ENCODE results near the gene PRR16. TPM values are rescaled to one million over a fixed set of nuclear protein-coding genes. Genes with fewer than 3 reads are reported as not detected.

PRR16 gene
- total RNA-seq, 1 experiment from 2014 or later = not detected

DNA sequence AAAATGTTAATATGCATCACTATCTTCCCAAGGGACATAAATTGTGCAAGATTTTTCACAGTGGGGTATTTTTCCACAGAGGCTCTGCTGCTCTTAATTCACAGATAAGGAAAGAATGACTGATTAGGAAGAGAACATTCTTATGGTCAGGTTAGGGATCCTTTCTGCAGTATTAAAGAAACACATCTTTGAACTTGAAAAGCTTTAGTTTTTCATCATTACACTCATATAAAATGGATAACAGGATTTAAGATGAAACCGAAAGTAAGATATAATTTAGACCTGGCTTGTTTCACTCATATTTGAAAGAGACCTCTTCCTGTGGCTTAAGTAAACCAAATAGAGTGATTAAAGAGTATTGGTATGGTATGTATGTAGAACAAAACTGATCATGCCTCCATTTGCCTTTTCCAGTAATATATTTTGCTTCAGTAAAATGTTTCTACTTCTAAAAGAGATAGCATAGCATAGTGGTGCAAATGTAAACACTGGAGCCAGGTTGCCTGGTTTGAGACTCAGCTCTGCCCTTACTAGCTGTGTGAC, 160.0 kb downstream of the PRR16 start:
- no peak for ATAC-seq

DNA sequence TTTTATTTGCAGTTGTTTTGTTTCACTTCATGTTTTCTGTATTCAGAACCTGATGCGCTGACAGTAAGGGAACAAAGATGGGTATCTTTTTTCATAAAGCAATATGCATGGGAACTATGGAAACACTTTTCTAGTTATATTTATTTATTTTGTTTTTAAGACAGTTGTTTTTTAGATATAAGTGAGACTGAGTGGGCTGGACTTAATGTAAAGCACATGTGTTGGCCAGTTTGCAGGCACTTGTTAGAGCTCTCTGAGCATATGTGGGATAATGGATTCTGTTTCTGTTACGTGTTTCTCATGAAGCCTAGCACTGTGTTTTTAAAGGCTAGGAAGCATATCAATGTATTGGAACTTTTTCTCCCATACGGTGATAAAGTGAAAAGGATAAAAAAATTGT, 164.1 kb downstream of the PRR16 start:
- CTCF ChIA-PET = no interaction called here
- intact Hi-C loops (cut with micrococcal nuclease; ENCODE audit: unreplicated experiment) = no loop called here
- BruUV-seq (replicated peaks) = no TSS peak

More for the DNA sequence above, 160.0 kb downstream of the PRR16 start:
- intact Hi-C loops (cut with micrococcal nuclease; ENCODE audit: unreplicated experiment) = no loop called here
- POLR2A ChIA-PET = no interaction called here
- Histone ChIP-seq H3K27me3 (ENCODE audit: control insufficient read depth, insufficient read depth, low read length) (no peaks in the 10 kb centered on the region), H3K4me3 (ENCODE audit: low read depth in 2 of 2, low read length in 2 of 2) (no peak overlapping the region), H3K27ac (ENCODE audit: low read length) (no peak overlapping the region), H3K9me3 (ENCODE audit: control insufficient read depth, insufficient read depth, low read depth, low read length) (no peaks in the 10 kb centered on the region), H3K4me1 (ENCODE audit: control insufficient read depth, insufficient read depth, low read length) (no peaks in the 10 kb centered on the region), H3K36me3 (ENCODE audit: control insufficient read depth, insufficient read depth, low read length) (no peaks in the 10 kb centered on the region)
- CTCF ChIA-PET = interaction anchor here (0.6 kb wide), 1 partner anchor 267 kb away, joined by 10 read pairs; no protein-coding TSS in a partner anchor
- TF ChIP-seq POLR2AphosphoS5 (IDR thresholded peaks at IDR 0.05; ENCODE audit: low read depth, low read length) = no peak
- TF ChIP-seq, protein P1, sequence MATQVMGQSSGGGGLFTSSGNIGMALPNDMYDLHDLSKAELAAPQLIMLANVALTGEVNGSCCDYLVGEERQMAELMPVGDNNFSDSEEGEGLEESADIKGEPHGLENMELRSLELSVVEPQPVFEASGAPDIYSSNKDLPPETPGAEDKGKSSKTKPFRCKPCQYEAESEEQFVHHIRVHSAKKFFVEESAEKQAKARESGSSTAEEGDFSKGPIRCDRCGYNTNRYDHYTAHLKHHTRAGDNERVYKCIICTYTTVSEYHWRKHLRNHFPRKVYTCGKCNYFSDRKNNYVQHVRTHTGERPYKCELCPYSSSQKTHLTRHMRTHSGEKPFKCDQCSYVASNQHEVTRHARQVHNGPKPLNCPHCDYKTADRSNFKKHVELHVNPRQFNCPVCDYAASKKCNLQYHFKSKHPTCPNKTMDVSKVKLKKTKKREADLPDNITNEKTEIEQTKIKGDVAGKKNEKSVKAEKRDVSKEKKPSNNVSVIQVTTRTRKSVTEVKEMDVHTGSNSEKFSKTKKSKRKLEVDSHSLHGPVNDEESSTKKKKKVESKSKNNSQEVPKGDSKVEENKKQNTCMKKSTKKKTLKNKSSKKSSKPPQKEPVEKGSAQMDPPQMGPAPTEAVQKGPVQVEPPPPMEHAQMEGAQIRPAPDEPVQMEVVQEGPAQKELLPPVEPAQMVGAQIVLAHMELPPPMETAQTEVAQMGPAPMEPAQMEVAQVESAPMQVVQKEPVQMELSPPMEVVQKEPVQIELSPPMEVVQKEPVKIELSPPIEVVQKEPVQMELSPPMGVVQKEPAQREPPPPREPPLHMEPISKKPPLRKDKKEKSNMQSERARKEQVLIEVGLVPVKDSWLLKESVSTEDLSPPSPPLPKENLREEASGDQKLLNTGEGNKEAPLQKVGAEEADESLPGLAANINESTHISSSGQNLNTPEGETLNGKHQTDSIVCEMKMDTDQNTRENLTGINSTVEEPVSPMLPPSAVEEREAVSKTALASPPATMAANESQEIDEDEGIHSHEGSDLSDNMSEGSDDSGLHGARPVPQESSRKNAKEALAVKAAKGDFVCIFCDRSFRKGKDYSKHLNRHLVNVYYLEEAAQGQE (IDR thresholded peaks at IDR 0.05; ENCODE audit: insufficient read depth in 1 of 2, low read depth in 2 of 2, low read length in 1 of 2) = no peak
- TF ChIP-seq SIN3A (IDR thresholded peaks at IDR 0.05; ENCODE audit: borderline replicate concordance, insufficient read depth, low read depth, low read length) = no peak
- no peak for TF ChIP-seq CTCF (IDR thresholded peaks at IDR 0.05)
- TF ChIP-seq TCF7L2 (IDR thresholded peaks at IDR 0.05; ENCODE audit: low read depth, low read length) = no peak
- no TSS peak for BruUV-seq (replicated peaks)
- in situ Hi-C loops (cut with HindIII; ENCODE audit: low pct_unique_long_range_greater_than_20kb, low sequenced_read_pairs) = no loop called here
- DNase-seq (ENCODE audit: low read depth, low spot score) = no peak

More for the DNA sequence above, 164.1 kb downstream of the PRR16 start:
- Histone ChIP-seq H3K9me3 (ENCODE audit: control insufficient read depth, insufficient read depth, low read depth, low read length) (no peaks in the 10 kb centered on the region), H3K27ac (ENCODE audit: low read length) (no peak overlapping the region), H3K4me1 (ENCODE audit: control insufficient read depth, insufficient read depth, low read length) (no peaks in the 10 kb centered on the region), H3K36me3 (ENCODE audit: control insufficient read depth, insufficient read depth, low read length) (no peaks in the 10 kb centered on the region), H3K4me3 (ENCODE audit: low read depth in 2 of 2, low read length in 2 of 2) (no peak overlapping the region), H3K27me3 (ENCODE audit: control insufficient read depth, insufficient read depth, low read length) (no peaks in the 10 kb centered on the region)
- TF ChIP-seq TCF7L2 (IDR thresholded peaks at IDR 0.05; ENCODE audit: low read depth, low read length) = no peak
- TF ChIP-seq, protein P1 (IDR thresholded peaks at IDR 0.05; ENCODE audit: insufficient read depth in 1 of 2, low read depth in 2 of 2, low read length in 1 of 2) = no peak
- TF ChIP-seq SIN3A (IDR thresholded peaks at IDR 0.05; ENCODE audit: borderline replicate concordance, insufficient read depth, low read depth, low read length) = no peak
- no peak for TF ChIP-seq CTCF (IDR thresholded peaks at IDR 0.05)
- TF ChIP-seq POLR2AphosphoS5 (IDR thresholded peaks at IDR 0.05; ENCODE audit: low read depth, low read length) = no peak
- in situ Hi-C loops (cut with HindIII; ENCODE audit: low pct_unique_long_range_greater_than_20kb, low sequenced_read_pairs) = no loop called here
- ATAC-seq (no peak), DNase-seq (ENCODE audit: low read depth, low spot score) (no peak)
- POLR2A ChIA-PET = no interaction called here

Measured in Panc1 (cell line).